KOPT-K1 (cell line): ENCODE results near the gene JADE1.

Experiments
- H3K27ac ChIP-seq: fragments of 200-600 bp; sonication (generic); 2 replicates; pipeline ENCODE4 v1.5.1; 2016; ENCODE audit warnings: antibody characterized with exemption, mild to moderate bottlenecking, low read depth, low read length; ENCODE audit not compliant: poor library complexity, severe bottlenecking
- H3K36me3 ChIP-seq: fragments of 200-600 bp; sonication (generic); 2 replicates; pipeline ENCODE4 v1.5.1; 2017; ENCODE audit warnings: antibody characterized with exemption, mild to moderate bottlenecking, low read length, moderate library complexity; ENCODE audit not compliant: insufficient read depth
- H3K9me3 ChIP-seq: fragments of 200-600 bp; sonication (generic); 2 replicates; pipeline ENCODE4 v1.5.1; 2017; ENCODE audit warnings: antibody characterized with exemption, low read length, mild to moderate bottlenecking; ENCODE audit not compliant: insufficient read depth, poor library complexity, severe bottlenecking

Gene JADE1

DNA sequence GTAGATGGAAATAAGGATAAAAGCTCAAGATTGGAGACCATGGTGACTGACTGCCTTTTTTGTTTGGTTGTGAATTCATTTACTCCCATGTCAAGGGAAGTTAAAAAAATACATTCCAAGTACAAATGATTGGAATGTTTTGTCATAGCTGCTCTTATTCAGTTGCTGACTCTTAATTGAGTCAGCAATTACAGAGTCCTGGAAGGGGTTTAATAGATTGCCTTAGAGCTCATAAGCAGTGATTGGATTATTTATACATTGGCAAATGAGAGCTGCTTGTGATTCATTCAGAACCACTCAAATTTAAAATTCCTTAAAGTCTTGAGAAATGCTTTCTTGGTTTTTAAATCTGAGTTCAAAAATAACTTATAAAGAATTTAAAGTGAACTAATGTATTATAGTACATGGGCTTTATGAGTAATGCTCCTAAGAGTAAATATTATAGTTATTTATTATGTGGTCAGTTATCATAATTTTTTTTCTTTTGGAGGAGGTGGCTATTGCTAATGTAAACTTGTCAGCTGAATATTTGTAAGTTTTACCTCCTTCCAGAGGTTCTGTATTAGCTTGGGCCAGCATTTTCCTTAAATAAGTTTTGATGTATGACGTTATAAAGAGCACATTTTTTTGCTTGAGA, 13.6 kb downstream of the JADE1 start:
- Histone ChIP-seq H3K27ac (no peak overlapping the region), H3K9me3 (no peaks in the 10 kb centered on the region), H3K36me3 (peaks cover 26% of the 10 kb centered on the region)

DNA sequence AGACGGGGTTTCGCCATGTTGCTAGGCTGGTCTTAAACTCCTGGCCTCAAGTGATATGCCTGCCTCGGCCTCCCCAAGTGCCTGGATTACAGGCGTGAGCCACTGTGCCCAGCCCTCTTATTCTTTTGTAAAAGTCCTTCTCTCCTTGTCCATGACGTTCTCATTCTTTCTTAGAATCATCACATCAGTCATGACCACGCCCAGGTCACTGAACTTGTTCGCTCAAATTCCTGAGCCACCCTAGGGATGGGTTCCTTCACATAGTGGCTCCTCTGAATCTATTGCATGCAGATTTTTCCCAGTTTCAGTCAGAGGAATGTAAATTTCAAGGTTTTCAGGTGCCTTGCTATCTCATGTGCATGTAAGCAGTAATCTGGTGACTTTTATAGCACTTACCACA, 15.7 kb downstream of the JADE1 start:
- no peaks in the 10 kb centered on the region for H3K9me3 ChIP-seq
- H3K27ac ChIP-seq: no peak overlapping the region
- H3K36me3 ChIP-seq: peaks cover 25% of the 10 kb centered on the region

DNA sequence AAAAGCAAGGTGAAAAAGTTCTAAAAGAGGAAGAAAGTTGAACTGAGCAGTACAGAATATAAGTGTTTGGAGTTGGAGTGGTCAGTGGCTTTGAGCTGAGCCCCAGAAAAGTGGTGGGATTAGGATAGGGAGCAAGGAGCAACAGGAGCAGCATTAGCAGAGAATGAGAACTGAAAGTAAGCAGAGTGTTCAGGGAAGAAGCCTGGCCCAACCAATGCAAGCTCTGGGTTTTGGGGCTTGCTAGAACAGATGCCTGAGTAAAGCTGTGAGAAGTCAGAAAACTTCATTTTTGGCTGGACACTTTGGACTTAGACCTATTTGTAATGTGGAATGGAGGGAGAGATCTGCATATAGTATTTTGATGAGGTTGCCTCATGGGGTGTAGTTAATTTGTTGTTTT, 17.8 kb downstream of the JADE1 start:
- no peak overlapping the region for H3K27ac ChIP-seq
- H3K9me3 ChIP-seq: no peaks in the 10 kb centered on the region
- H3K36me3 ChIP-seq: peaks cover 45% of the 10 kb centered on the region

DNA sequence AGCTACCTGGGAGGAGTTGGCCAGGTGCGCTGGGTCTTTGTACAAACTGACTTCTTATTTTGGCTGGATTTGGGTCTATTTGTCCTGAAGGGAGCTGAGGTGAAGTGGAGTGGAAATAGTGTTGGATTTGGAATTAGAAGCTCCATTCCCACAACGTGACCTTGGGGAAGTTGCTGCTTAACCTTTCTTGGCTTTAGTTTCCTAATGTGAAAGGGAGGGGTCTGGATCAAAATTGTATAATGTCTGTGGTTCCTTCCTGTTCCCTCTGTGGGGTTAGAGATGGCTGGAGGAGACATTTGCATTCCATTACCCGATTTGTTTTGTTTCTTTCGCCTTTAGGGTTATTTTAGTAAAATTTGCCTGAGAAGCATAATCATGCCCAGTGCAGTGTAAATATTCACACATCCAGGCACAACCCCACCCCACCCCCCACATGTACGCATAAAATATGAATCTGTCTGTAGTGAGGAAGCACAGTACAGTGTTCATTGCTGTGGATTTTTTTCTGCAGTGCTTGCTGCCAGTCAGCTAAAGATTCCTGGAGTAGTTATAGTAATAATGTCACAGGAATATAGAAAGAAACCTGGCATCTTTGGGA, 21.5 kb downstream of the JADE1 start:
- no peaks in the 10 kb centered on the region for H3K9me3 ChIP-seq
- H3K27ac ChIP-seq: no peak overlapping the region
- H3K36me3 ChIP-seq: peaks cover 78% of the 10 kb centered on the region

DNA sequence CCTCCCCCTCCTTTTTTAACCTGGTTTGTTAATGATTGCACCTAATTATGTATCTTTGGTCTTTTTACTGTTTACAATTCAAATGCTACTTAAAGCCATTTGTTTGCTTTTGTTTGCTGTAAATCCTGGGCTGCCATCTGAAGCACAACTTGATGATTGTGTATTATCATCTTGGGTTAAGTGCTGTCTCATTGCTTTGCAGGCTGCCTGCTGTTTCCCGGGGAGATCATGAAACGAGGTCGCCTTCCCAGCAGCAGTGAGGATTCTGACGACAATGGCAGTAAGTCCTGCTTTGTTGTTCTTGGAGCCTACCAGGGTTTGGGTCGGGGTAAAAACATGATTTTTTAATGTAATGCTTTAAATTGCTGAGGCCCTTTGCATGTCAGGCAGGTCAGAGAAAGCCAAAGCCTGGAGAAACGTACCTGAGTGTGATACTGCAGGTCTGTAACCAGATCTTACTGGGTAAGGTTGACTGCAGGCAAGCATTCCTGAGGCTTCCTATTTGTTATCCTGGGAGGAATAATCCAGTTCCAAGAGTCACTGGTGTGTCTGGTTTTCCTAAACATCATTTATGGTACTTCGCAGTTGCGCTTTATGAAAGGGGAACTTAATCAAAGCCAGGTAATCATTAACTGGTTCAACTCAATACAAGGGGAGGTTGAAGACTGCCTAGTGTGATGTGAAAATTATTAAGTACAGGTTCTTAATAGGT, 22.2 kb downstream of the JADE1 start:
- Histone ChIP-seq H3K27ac (no peak overlapping the region), H3K9me3 (no peaks in the 10 kb centered on the region), H3K36me3 (peaks cover 79% of the 10 kb centered on the region)

DNA sequence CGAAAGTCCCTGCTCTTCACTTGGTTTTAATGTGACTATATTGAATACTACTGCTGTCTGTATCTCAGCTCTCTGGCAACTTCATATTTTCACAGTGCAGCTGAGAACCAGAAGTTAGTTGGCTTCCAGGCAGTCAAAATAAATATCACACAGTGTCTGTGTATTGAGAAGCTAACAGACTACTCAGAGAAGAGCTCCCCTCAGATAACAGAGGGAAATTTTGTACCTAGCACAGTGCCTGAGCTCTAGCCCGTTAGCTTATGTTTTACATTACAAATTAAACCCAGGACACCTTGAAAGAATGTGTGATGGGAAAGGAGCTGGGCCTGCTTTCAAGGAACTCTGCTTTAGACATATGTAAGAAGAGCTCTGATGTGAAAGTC, 22.7 kb downstream of the JADE1 start:
- H3K36me3 ChIP-seq: peaks cover 85% of the 10 kb centered on the region
- no peaks in the 10 kb centered on the region for H3K9me3 ChIP-seq
- no peak overlapping the region for H3K27ac ChIP-seq

DNA sequence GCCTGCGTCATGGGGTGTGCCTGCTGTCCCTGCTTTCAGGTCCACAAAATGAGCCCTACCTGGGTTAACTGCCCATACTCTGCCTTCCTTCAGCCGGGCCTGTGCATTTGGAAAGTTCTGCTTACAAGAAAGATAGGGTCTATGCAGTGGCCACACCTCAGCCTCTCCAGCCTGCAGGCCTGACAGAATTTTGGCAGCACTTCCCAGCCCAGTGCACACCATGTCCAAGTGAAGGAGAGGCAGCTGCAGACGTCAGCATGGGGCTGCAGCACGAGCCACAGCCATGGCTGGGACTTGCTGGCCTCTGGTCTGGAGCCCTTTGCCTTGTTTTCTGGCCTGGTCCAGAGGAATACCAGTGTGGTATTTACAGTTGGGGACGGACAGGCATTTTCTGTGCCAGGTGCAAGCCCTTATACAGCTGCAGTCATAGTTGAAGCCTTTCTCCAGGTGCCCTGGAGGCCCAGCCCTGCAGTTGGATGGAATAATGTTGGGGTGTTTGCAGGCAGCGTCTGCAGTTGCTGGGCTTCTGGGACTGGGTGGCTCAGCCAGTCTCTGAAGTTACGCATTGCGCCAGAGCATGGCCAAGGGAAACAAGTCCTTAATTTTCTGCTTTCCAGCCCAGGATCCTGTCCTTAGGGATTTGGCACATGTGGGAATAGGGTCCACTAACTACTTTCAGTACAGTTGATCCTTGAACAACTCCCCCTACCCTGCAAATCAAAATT, 26.2 kb downstream of the JADE1 start:
- H3K27ac ChIP-seq: no peak overlapping the region
- no peaks in the 10 kb centered on the region for H3K9me3 ChIP-seq
- peaks cover 95% of the 10 kb centered on the region for H3K36me3 ChIP-seq

DNA sequence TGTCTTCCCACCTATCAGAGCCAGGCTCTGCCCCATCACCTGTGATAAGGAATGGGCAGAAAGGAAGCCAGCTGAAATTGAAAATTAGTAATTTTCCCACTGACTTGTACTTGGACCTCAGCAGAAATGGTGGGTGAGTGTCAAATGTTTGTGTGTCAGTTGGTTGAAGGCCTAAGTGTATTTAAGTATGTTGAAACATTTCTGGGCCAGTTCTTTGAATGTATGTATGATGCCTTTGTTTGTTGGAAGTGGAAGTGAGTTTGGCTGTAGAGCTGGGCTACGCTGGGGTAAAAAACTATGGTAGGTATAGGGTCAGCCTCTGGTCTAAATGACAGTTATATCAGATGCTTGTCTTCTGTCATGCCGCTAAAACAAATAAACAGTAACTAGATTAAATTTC, 27.7 kb downstream of the JADE1 start:
- Histone ChIP-seq H3K36me3 (peaks cover 93% of the 10 kb centered on the region), H3K27ac (no peak overlapping the region), H3K9me3 (no peaks in the 10 kb centered on the region)

DNA sequence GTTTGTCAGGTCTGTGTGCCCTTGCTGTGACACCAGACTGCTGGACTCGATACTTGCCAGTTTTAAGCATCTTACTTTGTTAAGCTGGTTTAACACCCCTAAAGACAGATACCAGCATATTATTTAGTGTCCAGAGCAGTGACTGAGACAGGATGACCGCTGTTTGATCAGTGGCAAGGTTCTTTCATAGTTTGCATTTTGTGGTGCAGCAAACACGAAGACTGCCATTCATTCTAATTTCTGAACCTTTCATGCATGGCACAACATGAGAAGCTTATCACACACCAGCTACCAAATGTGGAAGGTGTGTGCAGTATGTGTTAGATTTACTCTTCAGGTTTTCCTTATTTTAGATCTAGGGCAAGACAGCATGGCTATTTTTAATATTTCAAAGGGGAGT, 28.2 kb downstream of the JADE1 start:
- H3K27ac ChIP-seq: no peak overlapping the region

DNA sequence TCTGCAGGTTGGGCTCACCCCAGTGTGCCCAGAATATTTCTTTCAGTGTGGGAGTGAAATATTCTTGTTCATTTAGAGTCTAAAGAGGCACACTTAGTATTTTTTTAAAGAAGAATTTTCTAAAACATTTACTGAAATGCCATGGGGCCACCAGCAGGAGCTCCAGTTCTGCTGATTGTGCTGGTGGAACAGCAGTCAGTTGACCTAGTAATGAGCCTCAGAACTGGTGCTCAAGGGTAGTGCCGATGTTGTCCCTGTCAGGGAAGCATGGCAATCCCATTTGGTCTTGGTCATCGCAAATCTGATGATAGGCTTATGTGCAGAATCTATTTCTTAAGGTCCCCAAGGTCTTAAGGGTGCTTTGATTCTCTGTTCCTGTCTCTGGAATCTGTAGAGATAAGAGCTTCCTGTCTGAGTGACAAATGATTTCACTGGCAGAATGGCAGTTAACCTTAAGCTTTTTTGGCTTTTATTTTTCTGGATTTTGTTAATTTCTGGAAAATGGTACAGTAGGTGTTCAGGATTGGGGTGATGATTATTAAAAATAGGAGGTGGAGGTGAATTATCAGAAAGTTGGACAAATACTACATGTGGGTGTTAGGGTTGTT, 31.3 kb downstream of the JADE1 start:
- H3K9me3 ChIP-seq: no peaks in the 10 kb centered on the region
- H3K36me3 ChIP-seq: peaks cover 93% of the 10 kb centered on the region
- no peak overlapping the region for H3K27ac ChIP-seq

More for the DNA sequence above, 28.2 kb downstream of the JADE1 start:
- Histone ChIP-seq H3K36me3 (peaks cover 93% of the 10 kb centered on the region), H3K9me3 (no peaks in the 10 kb centered on the region)

DNA sequence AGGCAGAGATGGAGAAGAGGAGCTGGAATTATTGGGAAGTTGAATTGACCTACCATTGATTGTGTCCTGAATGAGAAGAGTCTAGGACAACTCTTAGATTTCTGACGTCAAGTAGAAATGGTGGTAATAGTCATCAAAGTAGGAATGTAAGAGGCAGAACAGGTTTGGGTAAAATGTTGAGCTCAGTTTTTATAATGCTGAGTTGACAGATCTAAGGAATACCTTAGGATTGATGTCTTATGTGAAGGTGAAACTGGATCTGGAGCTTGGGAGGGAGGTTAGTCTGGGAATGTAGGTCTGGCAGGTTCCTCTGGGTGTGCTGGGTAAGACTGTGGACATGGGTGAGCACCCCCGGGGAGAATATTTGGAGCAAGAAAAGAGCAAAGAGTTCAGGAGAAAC, 31.9 kb downstream of the JADE1 start:
- Histone ChIP-seq H3K9me3 (no peaks in the 10 kb centered on the region), H3K27ac (no peak overlapping the region), H3K36me3 (peaks cover 94% of the 10 kb centered on the region)

DNA sequence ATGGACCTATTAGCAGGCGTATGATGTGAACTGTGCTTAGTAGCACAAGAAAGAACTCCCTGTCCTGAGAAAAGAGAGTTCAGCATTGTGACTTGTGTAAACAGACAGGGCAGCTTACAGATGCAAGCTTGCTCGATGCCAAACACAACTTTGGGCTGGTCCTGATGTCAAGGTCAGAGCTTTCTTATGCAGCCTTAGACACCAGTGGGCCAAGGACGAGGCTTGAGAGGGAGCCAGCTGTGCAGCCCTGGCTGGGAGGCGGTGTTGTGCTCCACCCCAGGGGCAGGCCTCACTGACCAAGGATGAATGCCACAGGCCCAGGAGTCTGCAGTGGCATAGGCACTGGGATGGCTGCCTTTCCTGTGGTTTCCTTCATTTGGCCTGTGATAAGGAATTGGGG, 35.4 kb downstream of the JADE1 start:
- Histone ChIP-seq H3K36me3 (peaks cover 97% of the 10 kb centered on the region), H3K9me3 (no peaks in the 10 kb centered on the region), H3K27ac (no peak overlapping the region)

DNA sequence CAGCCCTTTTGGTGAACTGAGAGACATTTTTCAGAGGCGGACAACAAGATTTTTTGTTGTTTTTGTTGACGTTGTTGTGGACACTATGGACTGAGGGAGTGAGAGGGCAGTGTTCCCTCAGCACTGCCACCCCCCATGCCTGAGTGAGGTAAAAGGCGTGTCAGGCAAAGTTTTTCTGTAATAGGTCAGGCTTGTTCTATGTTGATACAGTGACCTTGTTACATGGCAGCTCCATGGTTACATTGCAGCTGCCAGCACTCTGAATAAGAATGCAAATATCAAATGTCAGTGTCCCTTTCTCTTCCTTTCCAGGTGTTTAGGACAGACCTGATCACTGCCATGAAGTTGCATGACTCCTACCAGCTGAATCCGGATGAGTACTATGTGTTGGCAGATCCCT, 36.6 kb downstream of the JADE1 start:
- Histone ChIP-seq H3K36me3 (peaks cover 100% of the 10 kb centered on the region), H3K9me3 (no peaks in the 10 kb centered on the region), H3K27ac (no peak overlapping the region)

DNA sequence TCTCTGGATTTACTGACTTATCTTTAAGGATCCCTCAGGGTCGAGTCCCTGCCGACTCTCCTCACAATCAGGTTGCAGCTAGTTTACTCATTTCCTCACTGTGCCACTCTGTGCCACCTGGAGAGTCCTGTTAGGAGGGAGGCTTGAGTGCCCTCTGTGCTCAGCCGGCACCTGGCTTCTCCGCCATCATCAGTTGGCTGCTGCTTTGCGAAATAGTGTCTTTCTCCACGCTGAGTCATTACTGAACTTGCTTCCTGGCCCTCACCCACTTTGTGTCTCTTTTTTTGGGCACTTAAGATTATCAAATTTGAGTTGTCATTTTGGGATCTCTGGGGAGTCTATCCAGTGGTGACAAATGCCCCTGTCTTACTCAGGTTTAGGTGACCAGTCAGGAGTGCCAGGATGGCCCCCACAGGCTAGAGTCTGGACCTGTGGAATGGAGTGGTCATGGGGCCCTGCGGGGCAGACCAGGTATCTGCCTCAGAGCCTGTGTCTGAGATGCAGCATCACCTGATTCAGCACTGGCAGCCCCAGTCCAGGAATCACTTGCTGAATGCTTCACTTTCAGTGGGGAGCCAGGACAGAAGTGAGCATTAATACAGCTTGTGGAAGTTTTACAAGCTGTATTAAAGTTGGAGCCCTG, 37.7 kb downstream of the JADE1 start:
- Histone ChIP-seq H3K9me3 (no peaks in the 10 kb centered on the region), H3K36me3 (peaks cover 100% of the 10 kb centered on the region), H3K27ac (no peak overlapping the region)

DNA sequence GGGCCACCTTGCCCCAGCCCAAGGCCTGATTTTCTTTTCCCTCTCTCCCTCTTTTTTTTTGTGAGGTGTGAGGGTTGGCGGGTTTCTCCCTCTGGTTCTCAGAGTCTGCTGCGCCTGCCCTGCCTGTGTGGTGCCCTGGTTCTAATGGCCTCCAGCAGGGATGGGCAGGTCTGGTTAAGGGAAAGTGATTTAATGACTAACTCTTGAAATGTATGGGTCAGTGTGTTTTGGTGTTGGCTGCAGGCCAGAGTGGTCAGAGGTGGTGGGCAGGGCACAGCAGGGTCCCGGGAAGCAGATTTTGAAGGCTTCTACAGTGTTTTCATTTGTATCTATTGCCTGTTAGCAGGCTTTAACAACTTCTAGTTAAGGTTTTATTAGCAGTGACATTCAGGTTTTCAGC, 39.0 kb downstream of the JADE1 start:
- Histone ChIP-seq H3K36me3 (peaks cover 100% of the 10 kb centered on the region), H3K9me3 (no peaks in the 10 kb centered on the region), H3K27ac (no peak overlapping the region)
